Activated T-helper 2 cell treated with anti-CD3 and anti-CD28 coated beads, Interferon-gamma antibody, Interleukin-2, Interleukin-4, amounts not matched to agents 10 μg/mL and 5 μg/mL and 100 μg/mL, durations not matched to agents 14 hours and 24 hours and 36 hours (primary cell): ENCODE measurements around the gene TNKS1BP1. TPM values are rescaled to one million over a fixed set of nuclear protein-coding genes. Genes with fewer than 3 reads are reported as not detected.

Experiments used
- DNase-seq: peaks from one replicate; pipeline ENCODE4 v3.0.0; 2021; ENCODE audit warnings: low spot score
- H3K27ac Mint-ChIP-seq: one replicate; pipeline ENCODE4 v1.8.0; 2021; ENCODE audit warnings: mixed read lengths
- H3K27me3 Mint-ChIP-seq: one replicate; pipeline ENCODE4 v1.8.0; 2021; ENCODE audit warnings: low read depth, mixed read lengths
- H3K36me3 Mint-ChIP-seq: one replicate; pipeline ENCODE4 v1.8.0; 2021; ENCODE audit warnings: low read depth, mixed read lengths
- H3K4me1 Mint-ChIP-seq: one replicate; pipeline ENCODE4 v1.8.0; 2021; ENCODE audit warnings: low read depth, mixed read lengths
- H3K4me3 Mint-ChIP-seq: one replicate; pipeline ENCODE4 v1.8.0; 2021; ENCODE audit warnings: low read depth, mild to moderate bottlenecking, moderate library complexity, mixed read lengths
- H3K9me3 Mint-ChIP-seq: one replicate; pipeline ENCODE4 v1.8.0; 2021; ENCODE audit warnings: mixed read lengths
- intact Hi-C: fragments of 100-400 bp; cut with micrococcal nuclease; formaldehyde crosslinking; loops from one replicate; pipeline ENCODE4 v1.15.1; 2023
- total RNA-seq: library from RNA; stranded (reverse); gene quantifications from 2 replicates; pipeline ENCODE4 v1.2.3, GENCODE V29; 2022

Gene TNKS1BP1
- total RNA-seq, 1 donor from 2014 or later: 16.5 TPM

GRCh38 chr11:57359896-57360690, 35.3 kb upstream of the TNKS1BP1 start:
- no peak for DNase-seq
- peaks cover 10% of the 10 kb centered on the region for H3K27me3 Mint-ChIP-seq
- intact Hi-C loops: no loop called here
- H3K36me3 Mint-ChIP-seq: no peaks in the 10 kb centered on the region
- H3K4me1 Mint-ChIP-seq: no peaks in the 10 kb centered on the region
- H3K9me3 Mint-ChIP-seq: no peaks in the 10 kb centered on the region
- H3K4me3 Mint-ChIP-seq: no peak overlapping the region
- H3K27ac Mint-ChIP-seq: no peak overlapping the region

DNA sequence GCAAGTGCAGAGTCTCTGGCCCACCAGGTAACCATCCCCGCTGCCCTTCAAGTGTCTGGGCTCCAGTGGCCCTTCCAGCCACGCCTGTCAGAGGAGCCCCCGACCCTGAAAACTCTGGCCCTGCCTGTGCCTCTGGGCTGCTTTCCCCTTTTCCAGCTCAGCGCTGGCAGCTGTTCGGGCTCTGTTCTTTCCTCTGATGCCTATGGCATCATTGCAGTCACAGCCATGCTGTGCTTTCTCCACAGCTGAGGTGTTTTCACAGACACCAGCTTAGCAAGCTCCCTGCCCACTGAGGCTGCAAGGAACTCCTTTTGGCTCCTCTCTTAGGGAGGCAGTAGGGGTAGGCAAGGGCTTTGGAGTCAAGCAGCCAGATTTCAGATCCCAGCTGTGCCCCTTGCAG, 34.6 kb upstream of the TNKS1BP1 start:
- intact Hi-C loops: no loop called here
- Mint-ChIP-seq H3K27me3 (peaks cover 17% of the 10 kb centered on the region), H3K9me3 (no peaks in the 10 kb centered on the region), H3K36me3 (no peaks in the 10 kb centered on the region), H3K4me3 (no peak overlapping the region), H3K4me1 (no peaks in the 10 kb centered on the region), H3K27ac (no peak overlapping the region)
- no peak for DNase-seq

GRCh38 chr11:57358991-57359390, 34.2 kb upstream of the TNKS1BP1 start:
- H3K27ac Mint-ChIP-seq: no peak overlapping the region
- intact Hi-C loops: no loop called here
- H3K9me3 Mint-ChIP-seq: no peaks in the 10 kb centered on the region

DNA sequence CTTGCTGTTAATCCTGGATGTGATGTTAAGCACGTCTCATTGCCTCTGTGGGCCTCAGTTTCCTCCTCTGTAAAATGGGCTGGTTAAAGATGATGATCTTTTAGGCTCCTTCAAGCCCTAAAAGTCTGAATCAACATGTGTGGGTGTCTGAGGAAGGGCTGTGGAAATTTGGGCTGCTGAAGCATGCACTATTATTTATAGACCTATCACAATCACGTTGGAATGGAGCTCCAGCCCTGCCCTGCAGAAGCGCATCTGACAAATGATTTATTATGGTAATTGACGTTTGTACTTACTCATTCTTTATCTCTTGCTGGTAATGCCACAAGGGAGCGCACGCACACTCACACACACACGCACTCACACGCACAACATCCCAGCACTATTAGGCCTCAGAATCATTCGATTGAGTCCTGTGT, 33.8 kb upstream of the TNKS1BP1 start:
- H3K4me3 Mint-ChIP-seq: no peak overlapping the region
- DNase-seq: no peak
- no peaks in the 10 kb centered on the region for H3K9me3 Mint-ChIP-seq
- no peaks in the 10 kb centered on the region for H3K36me3 Mint-ChIP-seq
- H3K27ac Mint-ChIP-seq: no peak overlapping the region
- H3K4me1 Mint-ChIP-seq: no peaks in the 10 kb centered on the region
- intact Hi-C loops: no loop called here
- H3K27me3 Mint-ChIP-seq: peaks cover 21% of the 10 kb centered on the region

More at GRCh38 chr11:57358991-57359390, 34.2 kb upstream of the TNKS1BP1 start:
- Mint-ChIP-seq H3K4me1 (no peaks in the 10 kb centered on the region), H3K4me3 (no peak overlapping the region), H3K27me3 (peaks cover 21% of the 10 kb centered on the region), H3K36me3 (no peaks in the 10 kb centered on the region)
- no peak for DNase-seq

GRCh38 chr11:57357856-57358255, 33.1 kb upstream of the TNKS1BP1 start:
- no peak for DNase-seq
- H3K9me3 Mint-ChIP-seq: no peaks in the 10 kb centered on the region
- H3K27me3 Mint-ChIP-seq: peaks cover 21% of the 10 kb centered on the region
- H3K4me3 Mint-ChIP-seq: no peak overlapping the region
- H3K27ac Mint-ChIP-seq: no peak overlapping the region
- no peaks in the 10 kb centered on the region for H3K4me1 Mint-ChIP-seq
- no peaks in the 10 kb centered on the region for H3K36me3 Mint-ChIP-seq
- intact Hi-C loops: no loop called here

DNA sequence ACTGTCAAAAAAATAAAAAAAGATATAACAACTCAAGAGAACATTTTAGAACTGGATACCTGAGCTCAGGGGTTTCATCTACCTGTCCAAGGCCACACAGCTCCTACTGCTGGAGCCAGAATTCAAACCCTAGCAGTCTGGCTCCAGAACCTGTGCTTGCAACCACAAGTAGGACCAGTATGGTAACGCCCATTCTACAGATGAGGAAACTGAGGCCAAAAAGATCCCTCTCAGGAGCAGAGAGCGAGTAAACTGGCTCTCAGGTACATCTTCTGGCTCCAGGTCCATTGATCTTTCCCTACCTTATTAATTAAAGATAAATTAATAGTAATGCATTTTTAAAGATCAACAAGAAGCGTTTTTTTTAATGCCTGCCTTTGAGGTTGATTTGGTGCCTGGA, 32.6 kb upstream of the TNKS1BP1 start:
- Mint-ChIP-seq H3K27ac (no peak overlapping the region), H3K27me3 (peaks cover 21% of the 10 kb centered on the region), H3K4me1 (no peaks in the 10 kb centered on the region), H3K4me3 (no peak overlapping the region), H3K9me3 (no peaks in the 10 kb centered on the region), H3K36me3 (no peaks in the 10 kb centered on the region)
- intact Hi-C loops: no loop called here
- no peak for DNase-seq

DNA sequence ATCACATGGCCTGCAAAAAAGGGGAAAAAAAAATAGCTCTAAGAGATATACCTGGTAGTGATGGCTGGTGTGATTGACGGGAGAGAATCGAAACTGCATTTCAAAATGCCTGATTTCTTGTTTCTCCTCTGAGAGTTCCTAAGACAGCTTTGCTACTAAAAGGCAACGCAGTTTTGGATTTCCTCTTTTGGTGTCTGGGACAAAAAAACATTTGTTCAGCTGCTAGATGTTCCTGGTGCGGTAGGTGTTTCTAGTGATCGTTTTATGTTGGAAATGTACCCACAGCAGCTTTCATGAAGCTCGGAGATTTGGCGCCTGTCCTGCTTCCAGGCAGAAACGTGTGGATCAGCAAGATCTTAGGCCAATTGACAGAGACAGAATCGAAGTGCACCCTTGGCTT, 31.5 kb upstream of the TNKS1BP1 start:
- intact Hi-C loops: no loop called here
- Mint-ChIP-seq H3K27ac (no peak overlapping the region), H3K27me3 (peaks cover 21% of the 10 kb centered on the region), H3K4me3 (no peak overlapping the region), H3K36me3 (peaks cover 4% of the 10 kb centered on the region), H3K4me1 (no peaks in the 10 kb centered on the region), H3K9me3 (no peaks in the 10 kb centered on the region)
- DNase-seq: no peak

DNA sequence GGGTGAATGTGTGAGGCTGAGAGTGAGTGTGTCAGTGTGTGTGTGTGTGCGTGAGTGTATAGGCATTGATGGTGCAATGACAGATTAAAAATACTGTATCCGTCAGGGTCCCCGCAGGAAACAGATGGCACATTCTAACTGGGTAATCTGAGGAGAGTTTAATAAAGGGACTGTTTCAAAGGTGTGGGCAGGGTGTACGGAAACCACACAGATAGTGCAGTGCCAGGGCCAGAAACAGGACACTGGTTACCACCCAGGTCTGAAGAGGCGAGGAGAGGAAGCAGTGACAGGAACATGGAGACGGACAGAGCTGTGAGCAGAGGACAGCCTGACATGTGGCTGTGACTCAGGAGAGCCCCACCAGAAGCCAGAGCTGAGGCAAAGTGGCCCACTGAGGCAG, 29.9 kb upstream of the TNKS1BP1 start:
- Mint-ChIP-seq H3K36me3 (peaks cover 4% of the 10 kb centered on the region), H3K27me3 (peaks cover 21% of the 10 kb centered on the region), H3K4me3 (no peak overlapping the region), H3K4me1 (no peaks in the 10 kb centered on the region), H3K9me3 (no peaks in the 10 kb centered on the region), H3K27ac (no peak overlapping the region)
- intact Hi-C loops: no loop called here
- DNase-seq: no peak

GRCh38 chr11:57353852-57354251, 29.1 kb upstream of the TNKS1BP1 start:
- no peak for DNase-seq
- intact Hi-C loops: no loop called here
- H3K27me3 Mint-ChIP-seq: peaks cover 21% of the 10 kb centered on the region
- H3K9me3 Mint-ChIP-seq: no peaks in the 10 kb centered on the region
- H3K4me3 Mint-ChIP-seq: no peak overlapping the region
- no peaks in the 10 kb centered on the region for H3K4me1 Mint-ChIP-seq
- H3K36me3 Mint-ChIP-seq: peaks cover 4% of the 10 kb centered on the region
- no peak overlapping the region for H3K27ac Mint-ChIP-seq

DNA sequence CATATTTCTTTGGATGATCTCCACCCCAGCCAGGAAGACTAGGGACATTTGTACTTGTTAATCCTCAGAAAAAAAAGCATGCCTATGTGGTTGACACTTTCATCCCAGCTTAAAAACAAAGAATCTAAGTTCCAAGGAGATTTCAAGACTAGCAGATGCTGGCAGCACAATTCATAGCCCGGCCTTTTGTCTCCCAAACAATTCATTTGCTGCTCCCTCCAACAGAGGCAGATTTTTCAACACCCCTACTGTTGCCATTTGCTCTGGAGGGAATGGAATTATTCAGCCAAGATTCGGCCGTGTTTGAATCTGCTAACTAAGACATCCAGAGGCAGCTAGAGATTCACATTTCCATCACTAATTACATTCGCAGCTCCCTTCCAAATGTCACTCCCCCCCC, 28.7 kb upstream of the TNKS1BP1 start:
- intact Hi-C loops: no loop called here
- Mint-ChIP-seq H3K36me3 (peaks cover 4% of the 10 kb centered on the region), H3K9me3 (no peaks in the 10 kb centered on the region), H3K27ac (no peak overlapping the region), H3K27me3 (peaks cover 21% of the 10 kb centered on the region), H3K4me3 (no peak overlapping the region), H3K4me1 (no peaks in the 10 kb centered on the region)
- DNase-seq: no peak

DNA sequence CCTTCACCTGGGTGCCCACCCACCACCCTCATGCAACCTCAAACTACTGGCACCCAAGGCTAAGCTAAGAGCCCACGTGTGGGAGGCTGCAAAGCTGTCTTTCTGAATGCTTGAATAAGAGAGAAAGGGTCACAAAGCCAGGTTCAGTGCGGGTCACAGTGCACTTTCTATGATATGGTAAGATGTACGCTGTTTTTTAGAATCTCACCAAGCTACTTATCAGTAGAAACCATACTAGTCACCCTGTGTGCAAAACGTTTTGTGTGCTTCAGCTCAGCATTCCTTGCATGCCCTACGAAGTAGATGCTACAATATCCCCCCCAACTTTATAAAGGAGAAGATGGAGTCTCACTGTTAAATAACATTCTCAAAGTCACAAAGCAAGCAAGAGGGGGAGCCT, 28.3 kb upstream of the TNKS1BP1 start:
- intact Hi-C loops: no loop called here

DNA sequence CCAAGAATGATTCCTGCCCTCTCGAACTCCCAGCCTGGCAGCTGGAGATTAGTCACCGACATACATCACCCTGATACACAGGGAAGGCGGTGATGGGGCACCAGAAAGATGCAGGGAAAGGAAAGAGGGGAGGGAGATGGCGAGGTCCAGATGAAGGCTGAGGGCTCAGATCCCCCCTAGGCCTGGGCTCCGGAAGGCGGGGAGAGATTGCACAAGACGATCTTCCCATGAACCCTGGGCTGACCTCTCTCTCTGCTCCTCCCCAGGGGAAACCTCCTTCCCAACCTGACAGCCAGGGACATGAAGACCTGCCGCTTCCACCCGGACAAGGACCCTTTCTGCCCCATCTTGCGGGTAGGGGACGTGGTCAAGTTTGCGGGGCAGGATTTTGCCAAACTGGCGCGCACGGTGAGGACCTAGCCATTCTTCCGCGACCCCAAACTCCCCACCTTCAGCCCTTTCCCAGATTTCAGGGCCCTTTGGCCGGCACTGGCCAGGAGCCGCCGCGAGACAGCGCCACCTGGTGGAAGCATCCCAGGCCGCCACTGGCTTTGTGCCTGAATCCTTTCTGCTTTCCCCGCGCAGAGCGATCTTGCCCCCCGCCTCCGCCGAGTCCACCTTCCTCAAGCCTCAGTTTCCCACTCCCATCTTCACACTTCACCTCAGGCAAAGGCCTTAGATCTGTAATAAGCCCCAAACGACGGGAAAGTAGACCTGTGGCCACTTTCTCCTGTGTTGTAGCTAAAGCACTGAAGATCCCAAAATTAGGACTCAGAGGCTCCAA, 24.9 kb upstream of the TNKS1BP1 start:
- Mint-ChIP-seq H3K36me3 (peaks cover 4% of the 10 kb centered on the region), H3K4me3 (no peak overlapping the region), H3K27me3 (peaks cover 8% of the 10 kb centered on the region), H3K4me1 (no peaks in the 10 kb centered on the region), H3K27ac (no peak overlapping the region), H3K9me3 (no peaks in the 10 kb centered on the region)
- intact Hi-C loops: loop anchor here (5.0 kb wide), 1 partner anchor 218 kb away; the partner anchor contains the start of gene UBE2L6
- DNase-seq: peak; percentile 38

More for the DNA sequence above, 28.3 kb upstream of the TNKS1BP1 start:
- peaks cover 21% of the 10 kb centered on the region for H3K27me3 Mint-ChIP-seq
- no peaks in the 10 kb centered on the region for H3K4me1 Mint-ChIP-seq
- H3K27ac Mint-ChIP-seq: no peak overlapping the region
- DNase-seq: no peak
- no peak overlapping the region for H3K4me3 Mint-ChIP-seq
- H3K9me3 Mint-ChIP-seq: no peaks in the 10 kb centered on the region
- H3K36me3 Mint-ChIP-seq: peaks cover 4% of the 10 kb centered on the region
